Head of caudate nucleus (tissue), 42 donors: Measurements from ENCODE around the gene DAG1.
"Not testable (repeated sequence)": the region's sequence is repeated elsewhere in the genome, so short reads cannot be mapped to it uniquely, and the experiment has no call there.

Experiments
- DNase-seq, 42 donors: peaks; one replicate each; pipeline versions ENCODE4 v3.0.0 to v3.0.0-alpha.2; 2020 to 2021; ENCODE audit warnings: mixed read lengths in 7 of 42
- intact Hi-C: fragments of 100-400 bp; cut with DNase I; formaldehyde crosslinking; loops from one replicate; pipeline ENCODE4 v1.15.0; 2022

DAG1 gene

DNA sequence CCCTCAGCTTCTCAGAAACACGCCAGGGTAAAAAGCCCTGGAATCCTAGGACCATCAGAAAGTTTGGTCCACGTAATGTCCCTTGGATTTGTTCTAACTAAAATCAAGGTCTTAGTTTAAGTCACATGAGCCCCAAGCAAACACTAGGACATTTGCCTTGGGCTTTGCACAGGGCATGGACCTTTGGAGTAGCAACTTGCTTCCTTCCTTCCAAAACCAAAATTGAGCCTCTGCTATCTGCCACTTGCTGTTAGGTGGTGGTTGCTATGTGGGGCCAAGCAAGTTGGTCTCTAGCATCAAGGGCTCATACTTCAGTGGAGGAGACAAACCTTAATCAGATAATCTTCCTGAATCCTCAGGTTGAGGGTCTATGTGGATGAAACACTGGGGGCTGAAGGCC, 4.0 kb upstream of the DAG1 start:
- intact Hi-C loops = no loop called here
- no peak for DNase-seq

DNA sequence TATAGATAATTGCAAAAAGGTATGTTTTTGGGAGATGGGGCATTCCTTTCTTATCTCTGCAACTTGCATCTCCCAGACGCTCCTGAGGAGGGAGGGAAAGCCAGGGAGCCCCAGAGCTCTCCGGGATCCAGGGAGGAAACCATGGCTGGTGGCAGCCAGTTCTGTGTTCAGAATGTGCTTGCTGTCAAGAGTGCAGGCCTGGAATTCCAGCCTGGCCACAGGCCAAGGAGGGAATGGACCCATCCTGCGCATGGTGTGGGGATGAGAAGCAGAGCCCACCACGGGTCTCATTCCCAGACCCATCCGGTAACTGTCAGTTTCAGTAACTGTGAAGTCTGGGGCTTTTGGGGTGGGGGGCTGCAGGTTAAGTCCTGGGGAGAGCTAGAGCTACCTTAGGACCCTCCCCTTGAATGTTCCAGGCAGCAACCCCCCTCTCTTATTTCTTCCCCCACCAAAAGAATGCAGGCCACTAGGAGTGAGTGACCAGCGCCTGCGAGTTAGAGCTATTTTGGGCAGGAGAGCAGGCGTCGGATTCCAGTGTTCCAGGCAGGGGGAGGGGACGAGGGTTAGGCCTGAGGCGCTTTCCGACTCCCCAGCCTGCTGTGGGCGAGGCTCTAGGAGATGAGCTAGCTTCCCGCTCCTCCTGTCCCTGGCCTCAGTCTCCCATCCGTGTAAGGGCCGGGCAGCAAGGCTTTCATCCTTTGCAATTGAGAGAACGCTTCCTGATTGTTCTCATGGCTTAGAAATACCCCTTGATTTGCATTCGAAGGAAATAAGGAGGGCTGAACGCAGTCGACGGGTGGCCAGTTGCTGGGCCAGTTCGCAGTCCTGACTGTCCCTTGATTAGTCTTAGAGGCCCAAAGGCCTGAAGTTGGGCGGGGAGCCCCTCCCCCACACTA, 781 bp upstream of the DAG1 start:
- intact Hi-C loops = no loop called here
- DNase-seq = peak in 40 of 42 donors; percentile 14 to 72 (median 35)

GRCh38 chr3:49470714-49471420, 800 bp downstream of the DAG1 start:
- no peak for DNase-seq
- intact Hi-C loops = loop anchor here (5.0 kb wide), 1 partner anchor 81 kb away; the partner anchor contains the start of gene BSN

- intact Hi-C loops = loop anchor here (5.0 kb wide), 1 partner anchor 80 kb away; the partner anchor contains the start of gene BSN
- no peak for DNase-seq
These were observed 1.9 kb downstream of the DAG1 start for GRCh38 chr3:49471856-49472495.

DNA sequence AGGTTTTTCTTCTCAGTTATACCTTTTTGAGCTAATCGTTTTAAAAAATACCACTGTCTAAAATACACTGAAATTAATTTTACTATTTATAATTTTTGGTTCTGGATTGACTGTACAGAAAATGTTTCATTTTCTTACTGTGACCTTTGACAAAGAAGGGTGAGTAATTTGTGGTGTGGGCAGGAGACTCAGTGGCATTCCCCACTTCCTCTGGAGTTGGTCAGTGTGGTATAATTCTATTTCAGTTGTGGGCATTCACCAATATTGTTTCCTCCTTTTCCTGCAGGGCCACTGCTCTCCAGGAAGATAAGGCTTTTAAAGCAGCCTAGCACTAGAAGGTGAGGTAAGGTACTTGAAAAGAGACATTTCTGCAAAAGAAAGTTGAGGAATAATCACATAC, 6.5 kb downstream of the DAG1 start:
- no peak for DNase-seq
- intact Hi-C loops = no loop called here

DNA sequence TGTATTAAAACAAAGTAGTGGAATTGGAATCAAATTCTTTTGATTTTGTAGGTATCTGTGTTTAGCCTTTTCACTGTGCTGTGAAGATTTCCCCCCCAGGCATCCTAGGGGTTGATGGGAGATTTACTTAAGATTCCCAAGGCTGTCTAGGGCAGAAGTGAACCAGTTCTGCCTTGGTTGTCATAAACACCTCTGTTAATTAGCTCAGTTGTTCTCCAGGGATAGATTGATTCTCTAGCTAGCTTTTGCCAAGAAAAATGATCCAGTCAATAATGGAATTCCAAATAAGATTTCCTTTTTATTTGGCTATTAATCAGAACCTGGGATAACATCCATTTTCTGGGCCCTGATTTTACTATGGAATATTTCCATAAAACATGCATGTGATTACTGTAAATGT, 12.7 kb downstream of the DAG1 start:
- intact Hi-C loops = no loop called here
- DNase-seq = no peak

DNA sequence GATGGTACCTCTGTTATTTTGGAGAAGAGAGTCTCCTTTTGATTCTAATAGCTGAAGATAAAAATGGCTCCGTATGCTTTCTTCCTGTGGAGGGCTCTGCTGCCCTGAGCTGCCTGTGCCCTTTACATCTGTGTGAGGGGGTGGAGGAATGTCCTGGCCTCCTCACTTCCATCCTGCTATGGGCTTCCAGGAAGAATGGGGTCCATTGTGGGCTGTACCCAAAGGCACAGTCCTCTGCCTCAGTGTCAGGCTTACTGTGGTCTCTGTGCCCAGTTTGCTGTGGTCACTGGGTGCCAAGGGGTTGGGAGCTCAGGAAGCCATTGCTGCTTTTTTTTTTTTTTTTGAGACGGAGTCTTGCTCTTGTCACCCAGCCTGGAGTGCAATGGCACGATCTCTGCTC, 14.4 kb downstream of the DAG1 start:
- DNase-seq = no peak
- intact Hi-C loops = no loop called here

DNA sequence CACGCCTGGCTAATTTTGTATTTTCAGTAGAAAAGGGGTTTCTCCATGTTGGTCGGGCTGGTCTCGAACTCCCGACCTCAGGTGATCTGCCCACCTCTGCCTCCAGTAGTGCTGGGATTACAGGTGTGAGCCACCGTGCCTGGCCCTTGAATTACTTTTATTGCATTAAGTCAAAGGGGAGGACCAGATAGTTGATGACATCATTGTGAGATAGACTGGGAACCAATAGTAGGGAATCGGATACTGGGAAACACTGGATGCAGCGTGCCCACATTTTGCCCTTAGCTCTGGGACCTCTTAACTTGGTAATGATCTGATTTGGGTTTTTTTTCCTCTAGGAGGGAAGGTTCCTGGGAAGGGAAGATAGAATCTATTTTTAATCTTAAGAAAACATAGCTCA, 19.2 kb downstream of the DAG1 start:
- DNase-seq = no peak
- intact Hi-C loops = no loop called here

DNA sequence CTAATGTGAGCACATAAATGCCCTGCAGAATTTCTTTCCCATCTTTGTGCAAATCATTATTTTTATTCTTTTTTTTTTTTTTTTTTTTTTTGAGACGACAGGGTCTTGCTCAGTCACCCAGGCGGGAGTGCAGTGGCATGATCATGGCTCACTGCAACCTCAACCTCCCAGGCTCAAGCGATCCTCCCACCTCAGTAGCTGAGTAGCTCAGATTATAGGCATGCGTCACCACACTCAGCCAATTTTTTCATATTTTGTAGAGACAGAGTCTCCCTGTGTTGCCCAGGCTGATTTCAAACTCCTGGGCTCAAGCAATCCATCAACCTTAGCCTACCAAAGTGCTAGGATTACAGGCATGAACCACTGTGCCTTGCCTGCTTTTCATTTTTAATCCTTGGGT, 22.9 kb downstream of the DAG1 start:
- peak in 33 of 42 donors; percentile 16 to 78 (median 37) for DNase-seq
- intact Hi-C loops = no loop called here

DNA sequence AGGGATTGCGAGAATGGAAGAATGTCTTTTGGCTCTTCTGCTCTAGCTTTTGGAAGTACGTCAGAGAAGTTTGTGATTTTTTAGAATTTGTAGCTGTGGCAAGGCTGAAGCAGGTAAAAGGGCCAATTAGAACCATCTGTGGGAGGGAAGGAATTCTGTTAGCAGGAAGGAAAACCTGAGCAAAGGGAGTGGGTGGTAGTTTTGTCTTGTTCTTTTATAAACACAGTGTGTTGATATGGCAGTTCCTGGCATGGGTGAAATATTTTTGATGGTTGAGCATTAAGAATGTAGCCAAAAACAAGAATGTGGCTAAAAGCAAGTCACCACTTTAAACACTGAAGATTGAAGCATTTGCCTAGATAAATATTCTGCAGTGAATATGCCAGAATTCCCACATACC, 23.8 kb downstream of the DAG1 start:
- intact Hi-C loops = no loop called here
- peak in 2 of 42 donors; percentile 10 to 45 for DNase-seq

DNA sequence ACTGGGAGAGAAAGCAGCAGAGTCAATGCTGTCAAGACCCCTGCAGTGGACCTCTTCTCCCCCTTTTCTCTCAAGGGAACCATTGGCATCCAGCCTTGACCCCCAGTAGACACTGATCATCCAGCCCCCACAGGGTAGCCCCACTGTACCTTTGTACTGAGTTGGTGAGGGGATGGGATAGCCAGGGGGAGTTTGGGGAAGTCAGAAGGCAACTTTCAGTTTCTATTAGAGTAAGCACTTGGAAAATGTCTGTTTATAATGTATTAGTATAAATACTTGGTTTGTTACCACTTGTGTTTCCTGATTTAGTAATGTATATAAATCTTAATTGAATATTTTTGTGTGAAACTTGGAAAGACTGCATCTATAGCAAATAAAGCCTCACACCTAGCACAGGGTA, 25.0 kb downstream of the DAG1 start:
- DNase-seq = no peak
- intact Hi-C loops = no loop called here

DNA sequence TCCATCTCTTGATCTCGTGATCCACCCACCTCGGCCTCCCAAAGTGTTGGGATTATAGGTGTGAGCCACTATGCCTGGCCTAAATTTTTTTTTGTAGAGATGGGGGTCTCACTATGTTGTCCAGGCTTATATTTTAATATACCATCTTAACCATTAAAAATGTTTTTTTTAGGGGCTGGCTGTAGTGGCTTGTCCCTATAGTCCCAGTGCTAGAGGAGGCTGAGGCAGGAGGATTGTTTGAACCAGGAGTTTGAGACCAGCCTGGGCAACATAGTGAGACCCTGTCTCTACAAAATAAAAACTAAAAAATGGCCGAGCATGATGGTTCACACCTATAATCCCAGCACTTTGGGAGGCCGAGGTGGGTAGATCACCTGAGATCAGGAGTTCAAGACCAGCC, 26.8 kb downstream of the DAG1 start:
- DNase-seq, intact Hi-C loops: not testable (repeated sequence)

DNA sequence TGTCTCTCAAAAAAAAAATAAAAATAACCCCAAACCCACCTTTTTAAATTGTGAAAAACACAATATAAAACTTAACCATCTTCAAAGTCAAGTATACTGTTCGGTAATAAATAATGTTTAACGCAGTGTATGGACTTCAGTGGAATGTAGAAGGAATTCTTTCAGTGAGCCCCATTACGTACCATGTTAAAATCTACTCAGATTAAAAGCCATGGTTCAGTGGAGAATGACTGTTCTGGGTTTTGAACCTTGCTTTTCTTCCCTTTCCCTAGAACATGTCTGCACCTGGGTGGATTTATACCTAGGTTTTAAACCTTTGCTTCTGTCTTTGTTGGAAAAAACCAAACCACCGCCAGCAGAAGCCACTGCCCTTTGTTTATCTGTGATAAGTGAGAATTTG, 27.5 kb downstream of the DAG1 start:
- DNase-seq = no peak
- intact Hi-C loops = no loop called here

- intact Hi-C loops = no loop called here
- no peak for DNase-seq
These were observed 28.2 kb downstream of the DAG1 start for GRCh38 chr3:49498239-49498638.

GRCh38 chr3:49498648-49499047, 28.6 kb downstream of the DAG1 start:
- DNase-seq = no peak
- intact Hi-C loops = no loop called here

- DNase-seq = no peak
These were observed 30.2 kb downstream of the DAG1 start for GRCh38 chr3:49500205-49500731.

DNA sequence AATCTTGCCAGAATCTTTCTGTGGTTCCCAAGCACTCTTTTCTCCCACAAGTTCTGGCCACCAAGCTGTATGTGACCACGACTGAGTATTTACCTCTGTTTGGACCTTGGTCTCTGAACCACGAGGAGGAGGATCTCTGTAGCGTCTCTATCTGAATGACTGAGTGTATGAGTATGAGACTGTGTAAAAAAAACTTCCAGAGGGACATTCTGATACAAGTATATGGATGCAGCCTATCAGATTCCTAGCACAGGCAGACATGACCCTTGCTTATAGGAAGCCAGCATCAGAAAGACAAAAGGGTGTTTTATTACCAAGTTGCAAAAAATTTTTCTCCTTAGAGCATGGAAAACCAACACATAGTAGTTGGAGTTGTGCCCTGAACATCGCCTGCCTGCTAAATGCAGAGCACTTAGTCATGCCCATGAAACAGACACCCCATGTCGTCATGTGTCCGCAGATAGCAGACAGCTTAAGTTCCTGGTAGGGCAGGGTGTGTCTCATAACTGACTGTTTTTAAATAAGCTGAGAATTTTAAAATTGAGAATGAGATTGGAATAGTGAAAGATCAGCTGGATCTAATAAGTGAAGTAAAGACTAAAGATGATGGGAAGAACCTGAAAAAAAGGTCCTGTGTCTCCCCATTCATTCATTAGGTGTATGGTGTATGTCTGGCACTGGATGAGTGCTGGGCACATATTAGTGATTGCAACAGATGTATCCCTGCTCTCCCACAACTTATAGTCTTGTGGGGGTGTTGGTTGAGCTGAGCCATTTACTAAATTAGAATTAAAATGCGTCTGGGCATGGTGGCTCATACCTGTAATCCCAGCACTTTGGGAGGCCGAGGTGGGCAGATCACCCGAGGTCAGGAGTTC, 30.9 kb downstream of the DAG1 start:
- intact Hi-C loops = no loop called here
- peak in 35 of 42 donors; percentile 4 to 85 (median 44) for DNase-seq

More at GRCh38 chr3:49500205-49500731, 30.2 kb downstream of the DAG1 start:
- intact Hi-C loops = no loop called here

DNA sequence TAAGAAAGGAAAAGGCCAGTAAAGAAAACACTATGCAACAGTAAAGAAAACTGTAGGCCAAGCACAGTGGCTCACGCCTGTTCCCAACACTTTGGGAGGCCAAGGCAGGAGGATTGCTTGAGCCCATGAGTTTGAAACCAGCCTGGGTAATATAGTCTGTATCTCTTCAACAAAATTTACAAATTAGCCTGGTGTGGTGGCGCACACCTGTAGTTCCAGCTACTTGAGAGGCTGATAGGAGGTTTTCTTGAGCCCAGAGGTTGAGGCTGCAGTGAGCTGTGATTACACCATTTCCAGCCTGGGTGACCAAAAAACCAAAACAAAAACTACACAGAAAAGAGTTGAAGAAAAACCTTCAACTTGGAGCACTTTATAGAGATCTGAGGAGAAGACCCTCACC, 31.8 kb downstream of the DAG1 start:
- no peak for DNase-seq
- intact Hi-C loops = no loop called here

- intact Hi-C loops = no loop called here
- DNase-seq = no peak
These were observed 36.8 kb downstream of the DAG1 start for GRCh38 chr3:49506906-49507305.
